ENCODE measurements around the gene PNPLA3.

The PNPLA3 gene

DNA sequence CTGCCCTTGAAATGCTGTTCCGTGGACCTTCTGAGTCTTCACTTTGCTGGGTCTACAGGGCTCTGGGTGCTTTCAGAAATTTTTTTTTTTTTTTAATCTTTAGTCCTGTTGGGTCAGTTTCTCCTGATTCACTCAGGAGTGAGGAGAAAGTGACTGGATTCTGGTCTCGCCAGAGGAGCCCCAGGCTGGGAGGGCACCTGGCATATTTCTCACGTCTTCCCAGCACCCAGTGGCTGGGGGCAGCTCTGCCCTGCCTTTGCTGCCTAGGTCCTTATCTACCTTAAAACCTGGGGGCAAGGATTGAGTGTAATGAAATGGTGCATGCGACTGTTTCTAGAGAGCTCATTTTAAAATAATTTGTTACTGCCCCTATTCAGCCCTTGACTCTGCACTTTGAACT lies 55.0 kb downstream of the PNPLA3 start:
- intact Hi-C loops (cut with DNase I) = no loop called here

DNA sequence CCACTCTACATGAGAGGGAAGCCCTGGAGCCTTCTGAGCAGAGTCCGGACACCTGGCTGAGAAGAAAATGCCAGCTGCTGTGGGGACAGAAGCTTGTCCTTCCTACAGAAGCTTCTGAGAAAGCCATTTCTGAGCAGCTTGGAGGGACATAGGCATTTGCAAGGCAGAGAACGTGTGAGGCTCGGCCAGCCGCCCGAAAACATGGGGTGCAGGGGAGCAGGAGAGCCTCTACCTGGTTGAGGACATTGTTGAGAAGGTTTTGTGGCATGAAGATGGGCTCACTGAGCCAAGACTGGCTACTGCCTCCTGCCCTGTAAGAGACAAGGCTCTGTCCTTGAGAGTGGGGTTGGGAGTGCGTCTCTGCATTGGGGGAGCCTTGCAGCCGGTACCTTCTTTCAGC lies 57.0 kb downstream of the PNPLA3 start:
- intact Hi-C loops (cut with DNase I) = no loop called here
- DNase-seq = no peak

More for the DNA sequence above, 55.0 kb downstream of the PNPLA3 start:
- no peak for DNase-seq

DNA sequence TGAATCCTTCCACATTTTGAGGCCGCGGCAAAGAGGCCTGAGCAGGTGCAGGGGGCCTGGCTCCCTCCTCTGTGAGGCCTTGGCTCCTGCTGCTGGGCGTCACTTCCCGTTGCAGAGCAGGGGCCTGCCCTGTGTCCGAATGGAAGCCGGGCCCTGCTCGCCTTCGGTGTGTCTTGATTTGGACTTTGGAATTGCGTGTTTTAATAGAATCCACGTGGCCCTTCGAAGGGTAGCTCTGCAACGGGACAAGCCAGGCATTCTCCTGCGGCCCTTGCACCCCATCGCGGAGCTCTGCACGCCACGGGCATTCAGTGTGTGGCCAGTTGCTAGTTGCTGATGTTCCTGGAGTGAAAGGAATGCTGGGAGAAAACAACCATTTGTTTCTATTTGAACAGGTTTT lies 57.4 kb downstream of the PNPLA3 start:
- no peak for DNase-seq
- intact Hi-C loops (cut with DNase I) = no loop called here

DNA sequence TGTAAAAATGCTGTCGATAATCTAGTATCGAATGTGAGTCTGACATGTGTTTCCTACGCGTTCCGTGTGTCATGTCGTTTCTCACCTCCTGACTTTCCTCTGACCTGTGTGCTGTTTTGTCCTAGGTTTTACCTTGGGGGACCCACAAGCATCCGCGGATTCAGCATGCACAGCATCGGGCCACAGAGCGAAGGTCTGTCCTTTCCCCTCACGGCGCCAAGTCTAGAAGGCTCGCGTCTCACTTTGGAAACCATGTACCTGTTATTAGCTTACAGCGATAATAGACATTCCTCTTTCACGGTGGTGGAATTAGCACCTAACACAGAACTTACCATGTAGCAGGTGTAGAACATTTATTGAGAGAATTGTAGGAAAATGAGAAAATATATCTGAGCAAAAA lies 60.2 kb downstream of the PNPLA3 start:
- intact Hi-C loops (cut with DNase I) = no loop called here
- no peak for DNase-seq

DNA sequence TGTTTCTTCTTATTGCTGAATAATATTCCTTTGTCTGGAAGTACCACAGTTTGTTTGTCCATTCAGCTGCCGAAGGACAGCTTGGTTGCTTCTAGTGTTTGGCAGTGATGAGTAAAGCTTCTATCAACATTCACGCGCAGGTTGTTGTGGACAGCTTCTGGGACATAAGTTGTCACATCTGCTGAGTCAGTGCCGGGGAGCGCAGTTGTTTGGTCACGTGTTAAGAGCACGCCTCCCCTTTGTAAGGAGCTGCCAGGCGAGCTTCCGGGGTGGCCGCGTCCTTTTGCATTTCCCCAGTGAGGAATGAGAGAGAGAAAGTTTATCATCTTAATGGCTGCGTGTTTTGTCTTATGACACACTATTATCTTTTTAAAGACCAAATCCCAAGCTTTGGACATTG lies 61.9 kb downstream of the PNPLA3 start:
- intact Hi-C loops (cut with DNase I) = no loop called here
- DNase-seq = peak in 33 of 42 donors; percentile 17 to 77 (median 51)

DNA sequence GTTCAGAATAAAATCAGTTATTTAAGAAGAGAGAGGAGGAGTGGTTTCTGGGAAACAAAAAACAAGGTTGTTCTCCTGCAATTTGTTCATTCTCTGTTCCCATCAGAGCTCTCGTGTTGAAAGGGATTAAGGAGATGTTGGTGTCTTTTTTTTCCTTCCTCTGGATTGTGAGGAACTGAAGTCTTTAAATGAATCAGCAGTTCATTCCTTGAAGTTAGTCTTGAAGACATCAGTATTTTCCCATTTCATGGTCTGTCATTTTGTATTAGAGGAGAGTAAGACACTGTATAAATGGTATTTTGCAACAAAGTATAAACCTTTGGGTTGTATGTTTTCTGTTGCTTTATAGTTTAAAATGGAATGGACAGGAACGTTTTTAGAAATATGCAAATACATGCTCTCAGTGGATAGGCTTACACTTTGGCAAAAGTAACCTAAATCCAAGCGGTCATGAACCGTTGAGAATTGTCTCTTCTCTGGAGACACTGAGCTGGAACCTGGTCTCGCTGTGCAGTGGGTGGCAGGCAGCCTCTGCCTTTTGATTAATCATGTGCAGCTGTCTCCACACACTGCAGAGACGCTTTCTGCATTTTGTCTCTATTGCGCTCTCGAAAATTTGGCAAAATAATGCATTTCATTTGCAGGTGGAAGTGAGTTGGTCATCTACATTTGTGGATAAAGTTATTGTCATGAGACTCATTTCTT lies 64.7 kb downstream of the PNPLA3 start:
- DNase-seq = peak in 3 of 42 donors; percentile 8 to 20 (median 19)
- intact Hi-C loops (cut with DNase I) = no loop called here

DNA sequence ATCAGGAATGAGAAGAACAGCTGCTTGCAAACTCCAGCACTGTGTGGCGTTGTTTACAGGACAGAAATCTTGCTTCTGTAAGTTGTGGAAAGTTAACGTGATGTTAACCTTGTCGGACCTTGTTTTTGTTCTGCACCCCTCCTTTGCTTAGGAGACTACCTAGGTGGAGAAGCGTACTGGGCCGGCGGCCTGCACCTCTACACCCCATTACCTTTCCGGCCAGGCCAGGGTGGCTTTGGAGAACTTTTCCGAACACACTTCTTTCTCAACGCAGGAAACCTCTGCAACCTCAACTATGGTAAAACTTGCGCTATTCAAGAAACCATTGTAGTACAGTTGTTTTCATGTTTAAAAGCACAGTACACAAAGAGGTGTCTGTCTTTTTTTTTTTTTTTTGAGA lies 65.4 kb downstream of the PNPLA3 start:
- intact Hi-C loops (cut with DNase I) = no loop called here
- DNase-seq = no peak

DNA sequence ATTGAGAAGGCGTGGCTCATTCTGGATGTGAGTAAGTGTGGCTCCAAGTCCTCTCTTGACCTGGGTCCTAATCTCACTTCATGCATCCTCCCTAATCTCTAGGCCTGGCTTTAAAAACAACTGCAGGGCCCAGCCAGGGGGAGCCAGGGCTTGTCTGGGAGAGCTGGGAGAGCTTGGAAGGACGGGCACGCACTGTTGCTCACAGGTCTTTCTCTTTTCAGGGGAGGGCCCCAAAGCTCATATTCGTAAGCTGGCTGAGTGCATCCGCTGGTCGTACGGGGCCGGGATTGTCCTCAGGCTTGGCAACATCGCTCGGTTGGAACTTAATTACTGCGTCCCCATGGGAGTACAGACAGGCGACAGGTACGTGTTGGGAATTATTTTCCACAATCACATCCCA lies 66.4 kb downstream of the PNPLA3 start:
- DNase-seq = no peak
- intact Hi-C loops (cut with DNase I) = loop anchor here (5.0 to 10.0 kb wide), 2 partner anchors 85 to 637 kb away; no protein-coding TSS in a partner anchor

DNA sequence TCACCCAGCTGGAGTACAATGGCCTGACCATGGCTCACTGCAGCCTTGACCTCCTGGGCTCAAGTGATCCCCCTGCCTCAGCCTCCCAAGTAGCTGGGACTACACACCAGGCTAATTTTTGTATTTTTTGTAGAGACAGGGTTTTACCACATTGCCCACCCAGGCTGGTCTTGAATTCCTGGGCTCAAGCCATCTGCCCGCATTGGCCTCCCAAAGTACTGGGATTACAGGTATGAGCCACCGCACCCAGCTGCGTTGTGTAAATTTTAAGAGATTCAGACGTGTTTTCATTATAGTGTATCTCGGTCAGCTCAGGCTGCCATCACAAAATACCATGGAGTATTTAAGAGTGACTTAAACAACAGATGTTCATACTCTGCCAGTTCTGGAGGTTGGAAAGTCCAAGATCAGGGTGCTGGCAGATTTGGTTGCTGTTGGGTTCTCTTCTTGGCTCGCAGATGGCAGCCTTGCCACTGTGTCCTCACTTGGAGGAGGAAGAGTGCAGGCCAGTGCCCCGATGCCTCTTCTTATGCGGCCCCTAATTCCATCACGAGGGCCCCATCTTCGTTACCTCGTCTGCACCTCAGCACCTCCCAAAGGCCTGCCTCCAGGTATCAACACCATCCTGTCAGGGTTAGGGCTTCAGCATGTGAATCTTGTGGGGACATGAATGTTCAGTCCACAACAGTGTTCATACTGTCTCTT lies 67.9 kb downstream of the PNPLA3 start:
- intact Hi-C loops (cut with DNase I) = loop anchor here (5.0 to 10.0 kb wide), 2 partner anchors 83 to 636 kb away; no protein-coding TSS in a partner anchor
- no peak for DNase-seq

DNA sequence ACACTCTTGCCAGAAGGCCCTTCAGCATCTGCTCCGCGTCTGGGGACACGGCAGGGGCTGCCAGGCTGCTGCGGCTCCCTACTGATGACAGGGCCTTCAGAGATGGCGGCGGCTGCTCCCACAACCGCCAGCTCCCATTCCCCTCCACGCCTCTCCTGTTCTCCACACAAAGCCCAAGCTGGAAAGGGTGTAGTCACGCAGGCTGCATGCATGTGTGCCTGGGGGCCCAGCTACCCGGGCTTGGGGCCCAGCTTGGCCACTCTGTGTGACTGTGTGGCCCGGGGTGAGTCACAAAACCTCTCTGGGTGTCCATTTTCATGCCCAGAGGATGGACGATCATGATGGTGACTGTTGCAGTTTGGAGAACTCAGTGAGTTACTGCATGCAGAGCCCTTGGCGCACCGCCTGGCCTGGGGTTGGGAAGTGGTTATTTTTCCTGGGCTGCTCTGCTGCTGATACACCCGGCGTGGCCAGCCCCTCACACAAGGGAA lies 68.8 kb downstream of the PNPLA3 start:
- intact Hi-C loops (cut with DNase I) = loop anchor here (5.0 to 10.0 kb wide), 2 partner anchors 82 to 635 kb away; no protein-coding TSS in a partner anchor
- peak in 6 of 42 donors; percentile 14 to 38 (median 23) for DNase-seq

DNA sequence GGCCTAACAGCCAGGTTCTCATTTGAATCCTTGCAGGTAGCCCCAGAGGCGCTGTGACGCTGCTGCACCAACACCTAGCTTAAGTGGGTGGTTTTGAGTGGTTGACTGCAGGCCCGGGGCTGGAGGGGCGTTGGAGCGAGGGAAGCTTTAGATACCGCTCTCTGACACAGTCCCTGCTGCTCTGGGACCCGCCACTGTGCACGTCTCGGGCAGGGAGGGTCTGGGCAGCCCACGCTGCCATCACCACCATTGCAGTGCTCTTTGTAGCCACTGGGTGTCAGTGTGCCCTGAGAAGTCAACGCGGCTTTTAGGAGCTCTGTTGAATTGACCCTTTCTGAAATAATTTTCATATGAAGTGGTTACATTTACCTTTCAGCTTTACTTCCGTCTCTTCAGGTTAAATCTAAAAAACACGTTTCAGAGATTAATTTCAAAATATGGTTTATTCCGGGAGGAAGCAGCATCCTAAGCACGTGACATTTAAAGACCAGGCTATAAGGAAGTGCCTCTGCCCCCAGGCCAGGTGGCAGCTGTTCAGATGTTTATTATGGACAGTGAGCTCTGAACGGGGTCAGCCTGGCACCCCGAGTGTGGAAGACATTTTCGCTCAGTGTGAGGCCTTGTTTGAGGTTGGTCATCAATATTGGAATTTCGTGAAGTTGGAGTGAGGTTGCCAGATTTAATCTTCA lies 69.6 kb downstream of the PNPLA3 start:
- intact Hi-C loops (cut with DNase I) = loop anchor here (5.0 to 10.0 kb wide), 2 partner anchors 82 to 634 kb away; no protein-coding TSS in a partner anchor

DNA sequence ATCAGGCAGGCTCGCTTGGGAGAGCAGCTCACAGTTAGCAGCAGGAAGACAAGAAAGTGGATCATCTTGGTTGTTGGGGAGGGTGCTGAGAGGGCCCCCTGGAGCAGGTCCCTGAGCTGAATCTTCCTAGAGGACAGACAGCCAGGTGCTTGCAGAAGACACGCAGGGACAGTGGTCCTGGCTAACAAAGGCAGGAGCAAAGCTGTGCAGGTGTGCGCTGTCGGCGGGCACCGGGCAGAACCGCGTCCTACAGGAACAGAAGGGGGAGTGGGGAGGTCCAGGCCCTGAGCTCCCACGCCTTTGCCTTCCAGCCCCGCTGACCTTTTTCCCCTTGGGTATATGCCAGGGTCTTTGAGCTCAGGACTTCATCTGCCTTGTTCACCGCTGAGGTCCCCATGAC lies 70.4 kb downstream of the PNPLA3 start:
- intact Hi-C loops (cut with DNase I) = loop anchor here (5.0 to 10.0 kb wide), 2 partner anchors 81 to 633 kb away; no protein-coding TSS in a partner anchor
- DNase-seq = peak in 1 of 42 donors; percentile 13

More for the DNA sequence above, 69.6 kb downstream of the PNPLA3 start:
- DNase-seq = peak in 41 of 42 donors; percentile 28 to 81 (median 58)

DNA sequence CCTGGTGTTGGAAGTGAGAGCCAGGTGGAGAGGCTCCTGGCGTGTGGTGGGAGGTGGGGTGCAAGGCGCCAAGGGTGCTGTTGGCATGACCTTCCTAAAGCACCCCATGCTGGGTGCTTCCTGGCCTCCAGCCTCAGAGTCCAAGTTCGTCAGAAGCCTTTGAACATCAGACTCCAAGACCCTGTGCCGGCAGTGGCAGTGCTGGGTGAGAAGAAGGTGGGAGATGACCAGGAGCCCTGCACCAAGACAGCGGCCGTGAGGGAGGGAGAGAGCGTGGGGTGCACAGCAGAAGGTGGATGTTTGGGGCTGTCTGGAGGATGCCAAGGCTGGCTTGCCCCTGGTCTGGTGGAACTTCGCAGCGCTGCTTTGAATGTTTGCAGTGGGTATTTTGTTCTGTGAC lies 70.8 kb downstream of the PNPLA3 start:
- intact Hi-C loops (cut with DNase I) = loop anchor here (5.0 to 10.0 kb wide), 2 partner anchors 80 to 633 kb away; no protein-coding TSS in a partner anchor
- no peak for DNase-seq

DNA sequence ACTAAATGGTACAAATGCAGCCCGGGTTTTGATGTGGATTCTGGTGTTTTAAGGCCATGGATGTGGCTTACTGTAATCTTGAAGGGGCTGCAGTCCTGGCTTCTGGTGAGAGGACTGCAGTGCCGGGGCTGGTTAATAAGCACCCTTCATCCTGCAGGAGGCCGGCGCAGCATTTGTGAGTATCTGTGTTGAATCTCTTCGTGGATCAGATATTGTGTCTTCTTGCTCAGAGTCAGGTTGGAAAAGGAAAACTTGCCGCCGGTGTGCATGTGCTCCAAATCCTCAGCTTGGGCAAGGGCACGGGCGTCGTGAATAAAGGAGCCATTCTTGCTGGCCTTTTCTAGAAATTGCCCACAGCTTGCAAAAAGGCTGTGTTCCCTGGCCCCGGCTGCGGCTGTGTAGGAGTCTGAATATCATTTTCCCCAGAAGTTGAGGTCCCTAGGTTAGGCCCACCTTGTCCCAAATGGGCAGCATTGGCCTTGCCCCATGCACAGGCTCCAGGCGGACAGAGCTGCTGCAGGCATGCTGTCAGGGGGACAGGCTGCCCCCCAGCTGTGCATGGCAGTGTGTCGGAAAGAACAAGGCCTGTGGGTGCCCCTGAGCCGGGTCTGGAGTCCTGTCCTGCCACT lies 71.6 kb downstream of the PNPLA3 start:
- DNase-seq = peak in 1 of 42 donors; percentile 13
- intact Hi-C loops (cut with DNase I) = loop anchor here (10.0 kb wide), 1 partner anchor 80 kb away; no protein-coding TSS in a partner anchor

DNA sequence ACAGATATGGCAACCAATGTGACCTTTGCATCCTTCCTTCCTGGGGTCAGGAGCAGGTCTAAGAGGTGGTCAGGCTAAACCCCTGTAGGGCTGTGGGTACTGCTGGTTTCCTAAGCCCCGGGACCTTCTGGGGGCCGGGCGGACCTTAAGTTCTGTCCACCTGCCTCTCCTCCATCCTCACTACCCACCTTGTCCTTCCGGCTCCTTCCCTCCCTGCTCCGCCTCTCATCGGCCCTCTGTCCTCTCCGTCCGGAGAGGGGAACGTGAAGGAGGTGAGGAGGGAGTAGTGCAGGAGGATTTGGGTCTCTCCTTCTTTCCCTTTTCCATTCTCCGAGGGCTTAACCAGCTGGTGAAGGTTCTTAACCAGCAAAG lies 72.2 kb downstream of the PNPLA3 start:
- no peak for DNase-seq
- intact Hi-C loops (cut with DNase I) = loop anchor here (10.0 kb wide), 1 partner anchor 79 kb away; no protein-coding TSS in a partner anchor

DNA sequence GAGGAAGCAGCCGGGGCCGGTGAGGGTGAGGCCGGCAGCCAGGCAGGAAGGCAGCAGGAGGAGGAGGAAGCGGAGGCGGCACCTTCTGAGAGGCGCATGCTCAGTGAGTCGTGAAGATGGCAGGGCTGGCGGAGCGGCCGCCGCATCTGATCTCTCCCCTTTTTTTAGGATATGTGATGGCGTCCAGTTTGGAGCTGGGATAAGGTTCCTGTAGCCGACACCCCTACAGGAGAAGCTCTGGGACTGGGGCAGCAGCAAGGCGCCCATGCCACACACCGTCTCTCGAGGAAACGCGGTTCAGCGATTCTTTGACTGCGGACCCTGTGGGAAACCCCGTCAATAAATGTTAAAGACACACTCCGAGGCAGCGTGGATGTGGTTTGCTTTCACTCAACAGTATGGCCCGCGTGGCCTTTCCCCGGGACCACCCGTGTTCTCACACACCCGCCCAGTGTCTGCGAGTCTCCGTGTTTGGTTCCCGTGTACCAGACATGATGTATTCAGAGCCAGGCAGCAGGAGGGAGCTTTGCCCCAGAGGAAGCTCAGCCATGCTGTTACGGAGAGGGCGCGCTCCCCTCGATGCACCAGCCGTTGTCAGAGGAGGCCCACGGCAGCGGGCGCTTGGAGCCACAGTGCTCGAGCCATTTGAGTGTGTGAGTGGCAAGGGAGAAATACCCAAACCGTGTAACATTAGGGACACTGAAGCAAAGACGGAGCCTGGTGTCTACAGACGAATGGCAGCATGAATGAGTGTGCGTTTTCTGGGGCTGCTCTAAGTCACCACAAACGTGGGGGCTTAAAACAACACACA lies 72.8 kb downstream of the PNPLA3 start:
- DNase-seq = peak in 40 of 42 donors; percentile 14 to 74 (median 46)
- intact Hi-C loops (cut with DNase I) = loop anchor here (10.0 kb wide), 1 partner anchor 78 kb away; no protein-coding TSS in a partner anchor

DNA sequence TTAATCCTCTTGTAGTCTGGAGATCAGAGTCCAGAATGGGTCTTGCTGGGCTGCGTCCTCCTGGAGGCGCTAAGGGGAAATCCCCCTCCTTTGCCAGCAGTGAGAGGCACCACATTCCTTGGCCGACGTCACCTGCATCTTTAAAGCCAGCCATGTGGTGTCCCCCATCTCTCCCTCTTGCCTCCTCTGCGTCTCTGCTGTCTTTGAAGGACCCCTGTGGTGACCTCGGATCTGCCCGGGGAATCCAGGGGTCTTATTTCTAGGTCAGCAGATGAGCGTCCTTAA lies 73.3 kb downstream of the PNPLA3 start:
- DNase-seq = no peak
- intact Hi-C loops (cut with DNase I) = loop anchor here (10.0 kb wide), 1 partner anchor 78 kb away; no protein-coding TSS in a partner anchor
